Stimulated activated CD8-positive, alpha-beta memory T cell treated with anti-CD3 and anti-CD28 coated beads, Interleukin-15, amount 100 ng/mL, for 1 hour (primary cell): ENCODE data around the gene MFAP2.
"Not testable (repeated sequence)": the region's sequence is repeated elsewhere in the genome, so short reads cannot be mapped to it uniquely, and the experiment has no call there.

Source experiments
- DNase-seq: peaks from one replicate; pipeline ENCODE4 v3.0.0-alpha.2; 2020; ENCODE audit warnings: low read depth

The MFAP2 gene

DNA sequence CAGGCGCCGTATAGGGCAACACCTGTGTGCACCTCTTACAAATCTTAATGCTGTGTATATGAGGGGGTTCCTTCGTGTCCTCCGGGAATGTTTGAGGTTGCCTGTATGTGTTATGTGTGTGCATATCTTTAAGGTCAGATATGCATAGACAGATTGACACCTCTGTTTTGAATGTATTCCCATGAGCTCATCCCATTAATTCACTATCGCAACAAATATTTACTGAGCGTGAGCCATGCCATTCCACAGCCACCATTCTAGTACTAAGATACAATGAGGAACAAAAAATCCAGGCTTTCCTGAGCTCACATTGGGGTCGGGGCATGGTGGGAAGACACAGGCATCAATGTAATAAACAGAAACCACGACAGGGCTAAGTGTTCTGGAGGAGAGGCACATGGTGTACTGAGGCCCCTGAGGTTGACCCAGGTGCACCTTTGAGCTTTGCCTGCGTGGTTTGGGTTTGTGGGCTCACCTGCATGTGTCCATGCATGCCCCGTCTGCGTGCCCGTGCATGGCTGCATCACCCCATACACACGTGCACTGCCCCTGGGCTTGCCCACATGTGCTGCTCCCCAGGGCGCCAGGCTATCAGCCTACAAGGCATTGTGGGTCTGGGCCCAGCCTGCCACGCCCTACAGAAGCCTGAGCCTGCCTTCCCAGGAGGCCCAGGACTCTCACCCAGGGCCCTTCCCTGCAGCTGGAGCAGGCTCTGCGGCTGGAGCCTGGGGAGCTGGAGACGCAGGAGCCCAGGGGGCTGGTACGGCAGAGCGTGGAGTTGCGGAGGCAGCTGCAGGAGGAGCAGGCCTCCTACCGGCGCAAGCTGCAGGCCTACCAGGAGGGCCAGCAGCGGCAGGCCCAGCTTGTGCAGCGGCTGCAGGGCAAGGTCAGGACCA is 51.0 kb downstream of the MFAP2 start:
- not testable (repeated sequence) for DNase-seq

DNA sequence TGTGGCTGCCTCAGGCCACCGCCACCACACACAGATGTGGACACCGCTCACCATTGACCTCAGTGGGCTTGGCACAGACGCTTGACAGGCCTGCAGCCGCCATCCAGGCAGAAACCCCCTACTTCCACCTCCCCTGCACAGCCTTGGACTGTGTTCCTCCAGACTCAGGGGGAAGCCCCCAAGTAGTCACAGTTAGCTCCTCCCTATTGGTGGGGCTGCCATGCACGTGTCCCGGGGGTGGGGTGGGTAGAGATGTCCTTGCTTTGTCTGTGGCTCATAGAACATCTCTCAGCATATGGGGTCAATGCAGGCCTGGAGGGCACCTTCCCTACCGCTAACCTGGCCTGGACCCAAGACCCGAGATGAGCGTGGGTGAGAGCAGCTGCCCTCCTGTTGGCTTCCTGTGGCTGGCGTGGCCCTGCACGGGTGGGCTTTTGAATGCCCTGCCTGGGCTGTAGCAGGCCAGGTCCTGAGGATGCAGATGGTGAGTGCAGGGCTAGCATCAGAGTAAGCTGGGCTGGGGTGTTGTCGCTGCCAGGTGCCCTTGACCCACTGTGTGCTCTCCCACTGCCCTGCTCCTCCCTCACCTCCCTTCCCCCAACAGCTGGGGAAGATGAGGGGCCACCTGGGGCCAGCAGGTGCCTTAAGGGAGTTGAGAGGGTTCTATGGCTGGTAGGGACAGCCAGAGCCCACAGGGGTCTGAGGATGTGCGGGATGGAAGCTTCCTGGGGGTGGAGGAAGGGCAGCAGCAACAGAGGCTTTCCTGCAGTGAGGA is 52.5 kb downstream of the MFAP2 start:
- DNase-seq, result no peak

DNA sequence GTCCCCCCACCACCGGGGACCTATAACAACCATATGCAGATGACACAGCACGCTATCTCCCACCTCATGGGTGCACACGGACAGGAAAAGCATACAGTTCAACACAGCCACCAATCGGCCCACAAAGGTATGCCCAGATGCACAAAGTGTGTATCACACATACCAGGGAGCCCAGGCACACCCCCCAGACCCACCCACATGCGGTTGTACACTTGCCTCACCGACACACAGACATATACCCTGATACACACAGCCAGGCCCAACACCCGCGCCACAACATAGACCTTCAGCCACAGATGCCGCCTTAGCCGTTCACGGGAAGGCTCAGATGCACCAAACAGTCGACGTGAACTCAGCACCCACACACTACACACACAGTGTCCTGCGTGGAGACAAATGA is 53.2 kb downstream of the MFAP2 start:
- no peak for DNase-seq

DNA sequence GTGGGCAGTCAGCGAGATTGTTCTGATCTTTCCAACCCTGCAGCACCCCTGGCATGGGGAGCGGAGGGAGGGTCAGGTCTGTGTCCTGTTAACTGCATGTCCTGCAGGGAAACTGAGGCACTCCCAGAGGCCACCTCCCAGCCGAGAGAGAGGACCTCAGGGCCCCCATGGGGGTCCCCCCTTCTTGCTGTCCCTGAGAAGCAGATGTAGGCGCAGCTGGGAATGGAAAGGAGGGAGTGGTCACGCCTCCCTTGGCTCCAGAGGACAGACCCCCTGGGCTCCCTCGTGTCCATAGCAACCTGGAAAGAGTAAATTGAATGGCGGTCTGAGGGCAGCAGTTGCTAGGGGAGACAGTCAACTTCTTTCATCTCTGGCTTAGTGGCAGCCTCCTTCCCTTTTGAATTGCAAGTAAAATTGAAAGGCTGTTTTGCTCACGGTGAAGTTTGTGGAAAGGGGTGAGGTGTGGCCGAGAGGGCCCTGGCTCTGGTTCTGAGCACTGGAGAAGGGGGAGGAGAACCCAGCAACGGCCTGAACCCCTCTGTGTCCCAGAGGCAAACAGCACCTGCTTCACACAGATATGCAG is 53.8 kb downstream of the MFAP2 start:
- DNase-seq, result no peak

DNA sequence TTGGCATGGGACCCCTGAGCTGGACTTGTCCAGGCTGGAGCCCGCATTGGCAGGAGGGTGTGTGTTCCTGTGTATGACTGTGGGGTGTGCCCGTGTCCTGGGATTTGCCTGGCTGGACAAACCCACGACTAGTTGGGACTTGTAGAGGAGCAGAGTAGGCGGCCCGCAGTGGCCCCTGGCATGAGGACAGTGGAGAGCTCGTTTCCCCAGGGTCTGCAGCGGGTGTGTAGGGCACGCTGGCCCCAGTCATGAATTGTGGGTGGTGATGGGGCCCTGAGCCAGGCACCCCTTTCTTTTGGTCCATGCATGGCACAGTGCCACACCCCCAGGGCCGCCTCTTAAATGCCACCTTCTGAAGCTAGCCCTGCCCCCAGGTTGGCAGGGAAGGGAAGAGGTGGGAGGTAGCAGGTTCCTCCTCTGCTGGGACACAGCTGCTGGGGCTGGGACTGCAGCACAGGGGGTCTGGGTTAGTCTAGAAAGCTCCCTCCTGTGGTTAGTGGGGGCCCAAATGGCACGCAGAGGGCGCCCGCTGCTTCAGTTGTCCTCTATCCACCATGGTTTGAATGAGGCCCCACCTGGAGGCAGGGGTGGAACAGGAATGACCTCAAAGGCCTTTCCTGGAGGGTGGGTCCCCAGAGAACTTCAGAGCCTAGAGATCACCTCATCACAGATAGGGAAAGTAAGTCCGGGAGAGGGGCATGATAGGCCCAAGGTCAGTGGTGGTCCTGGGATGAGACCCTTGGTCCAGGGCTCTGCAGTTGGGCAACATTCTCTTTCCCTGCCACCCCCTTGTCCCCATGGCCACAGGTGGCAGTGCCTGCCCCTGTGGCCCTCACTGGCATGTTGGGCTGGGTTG is 54.6 kb downstream of the MFAP2 start:
- no peak for DNase-seq

DNA sequence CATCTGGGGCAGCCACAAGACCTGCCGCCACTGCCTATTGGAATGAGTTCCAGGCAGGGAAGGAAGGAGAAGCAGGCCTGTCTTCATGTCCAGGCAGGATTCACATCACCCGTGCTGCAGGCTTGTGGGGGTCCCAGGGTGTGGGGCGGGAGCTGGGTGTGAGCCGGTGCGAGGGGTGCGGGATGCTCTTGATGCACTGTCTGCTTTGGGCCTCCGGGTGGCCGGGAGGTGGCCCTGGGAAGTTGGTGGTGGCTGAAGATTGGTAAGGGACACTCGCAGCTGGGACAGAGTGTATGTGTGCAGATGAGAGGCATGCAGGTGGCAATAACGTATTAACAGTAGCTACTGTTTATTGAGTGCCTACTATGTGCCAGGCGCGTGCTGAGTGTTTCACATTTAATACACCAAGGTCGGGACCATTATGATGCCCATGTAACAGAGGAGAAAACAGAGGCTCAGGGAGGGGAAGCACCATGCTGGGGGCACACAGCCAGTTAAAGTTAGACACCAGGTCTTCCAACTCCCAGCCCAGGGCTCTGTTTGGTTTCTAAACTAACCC is 55.4 kb downstream of the MFAP2 start:
- DNase-seq, result no peak
